HepG2 (cell line): ENCODE data around the gene PARN. TPM values are rescaled to one million over a fixed set of nuclear protein-coding genes. Genes with fewer than 3 reads are reported as not detected.

Experiments
- AKNA ChIP-seq: sonication (generic); formaldehyde crosslinking; IDR thresholded peaks from 2 replicates; pipeline ENCODE4 v1.4.0; 2020; ENCODE audit warnings: missing genetic modification reagents, borderline replicate concordance
- DR1 ChIP-seq: sonication (generic); formaldehyde crosslinking; IDR thresholded peaks from 2 replicates; pipeline ENCODE4 v1.8.0; 2021; ENCODE audit warnings: mild to moderate bottlenecking, missing genetic modification reagents, inconsistent platforms
- ELF3 ChIP-seq: IDR thresholded peaks from 2 replicates; pipeline ENCODE4 v1.6.1; 2016; ENCODE audit warnings: missing genetic modification reagents, missing compliant biosample characterization
- HNF1A ChIP-seq, 2 experiments: sonication (generic) in 1 of 2; formaldehyde crosslinking in 1 of 2; IDR thresholded peaks; 2 replicates each; pipeline versions ENCODE4 v1.4.0 to v1.6.1; 2016 to 2020; ENCODE audit warnings: borderline replicate concordance in 1 of 2, low read depth in 1 of 2, mild to moderate bottlenecking in 1 of 2, missing genetic modification reagents in 1 of 2
- IKZF4 ChIP-seq: sonication (generic); formaldehyde crosslinking; IDR thresholded peaks from 2 replicates; pipeline ENCODE4 v1.5.1; 2020; ENCODE audit warnings: borderline replicate concordance, mild to moderate bottlenecking, low read depth, missing genetic modification reagents; ENCODE audit errors: not compliant biosample characterization
- PAX8 ChIP-seq: sonication (generic); formaldehyde crosslinking; IDR thresholded peaks from 2 replicates; pipeline ENCODE4 v1.8.0; 2022; ENCODE audit warnings: mild to moderate bottlenecking, missing genetic modification reagents, borderline replicate concordance
- ZNF432 ChIP-seq: sonication (generic); formaldehyde crosslinking; IDR thresholded peaks from 2 replicates; pipeline ENCODE4 v1.5.0; 2020; ENCODE audit warnings: missing genetic modification reagents, mild to moderate bottlenecking, borderline replicate concordance
- ZNF646 ChIP-seq: sonication (generic); formaldehyde crosslinking; IDR thresholded peaks from 2 replicates; pipeline ENCODE4 v1.9.0; 2021; ENCODE audit warnings: mild to moderate bottlenecking, missing genetic modification reagents
- ZNF672 ChIP-seq: sonication (generic); formaldehyde crosslinking; IDR thresholded peaks from 2 replicates; pipeline ENCODE4 v1.8.1; 2022; ENCODE audit warnings: missing genetic modification reagents
- polyA plus RNA-seq, 8 experiments: library from polyadenylated mRNA; depleted of rRNA in 3 of 8; stranded (reverse) in 7 of 8; unstranded in 1 of 8; fragments of >200 nt; fragmentation: Illumina TruSeq in 4 of 8; extraction: Trizol in 4 of 8; gene quantifications; 2 replicates each; pipeline versions ENCODE4 v1.2.1 to v1.2.3, GENCODE V29; 2011 to 2016; ENCODE audit warnings: low read depth in 4 of 8, missing spikeins in 1 of 8, mixed read lengths in 1 of 8; ENCODE audit not compliant: insufficient read depth in 1 of 8
- total RNA-seq, 5 experiments: library from RNA; depleted of rRNA; stranded (reverse); fragments of >200 nt; fragmentation: Illumina TruSeq; extraction: Trizol; gene quantifications; 2 replicates each; pipeline ENCODE4 v1.2.3, GENCODE V29; 2016; ENCODE audit warnings: low read depth in 1 of 5

PARN gene
- total and polyA plus RNA-seq, 2 of the 13 experiments (the other 11 are each of a cell fraction or from before 2014, with no cell fraction given) = 13.3 to 47.6 TPM

- TF ChIP-seq ZNF646 (CRISPR knock-in tag) = 0 out of 2 replicates have a peak, but pooled peaks have one; percentile 25
- TF ChIP-seq PAX8 (CRISPR knock-in tag) = no peak
- TF ChIP-seq HNF1A (IDR thresholded peaks at IDR 0.05; ENCODE audit: low read depth) = no peak
- TF ChIP-seq HNF1A (CRISPR knock-in tag; IDR thresholded peaks at IDR 0.05; ENCODE audit: borderline replicate concordance) = no peak
- no peak for TF ChIP-seq AKNA
- TF ChIP-seq IKZF4 (CRISPR knock-in tag) = no peak
- 0 out of 2 replicates have a peak, but pooled peaks have one; percentile 14 for TF ChIP-seq ELF3 (CRISPR knock-in tag)
- TF ChIP-seq ZNF432 (CRISPR knock-in tag) = no peak
- TF ChIP-seq ZNF672 (CRISPR knock-in tag) = no peak
- TF ChIP-seq DR1 (CRISPR knock-in tag) = no peak
These were observed 65.0 kb downstream of the PARN start (continued) for GRCh38 chr16:14564861-14565687.
